Measurements from ENCODE around the gene FEN1.

DNA sequence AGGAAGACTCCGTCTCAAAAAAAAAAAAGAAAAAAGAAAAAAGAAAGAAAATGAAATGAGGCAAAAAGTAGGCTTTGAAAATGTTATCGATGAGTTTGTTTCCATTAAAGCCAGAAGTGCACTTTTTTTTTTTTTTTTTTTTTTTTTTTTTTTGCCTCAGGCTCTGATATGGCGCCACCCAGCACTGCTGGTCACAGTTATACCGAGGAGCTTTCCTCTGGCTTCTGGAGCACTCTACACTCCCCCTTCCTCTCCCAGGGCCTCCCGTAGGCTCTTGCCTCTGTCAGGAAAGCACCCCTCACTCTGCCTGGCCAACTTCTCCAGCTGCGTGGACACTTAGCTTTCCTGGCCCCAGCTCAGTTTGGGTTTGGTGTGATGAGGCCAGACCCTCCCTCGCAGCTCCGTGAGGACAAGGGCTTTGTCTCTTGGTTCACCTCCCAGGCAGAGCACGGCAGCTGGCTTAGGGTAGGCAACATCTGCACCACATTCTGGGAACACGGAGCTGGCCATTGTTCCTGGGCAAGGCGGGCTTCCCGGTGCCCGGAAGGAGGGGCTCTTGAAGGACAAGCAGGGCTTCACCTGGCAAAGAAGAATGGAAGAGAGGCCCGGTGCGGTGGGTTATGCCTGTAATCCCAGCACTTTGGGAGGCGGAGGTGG lies 52.3 kb downstream of the FEN1 start:
- TF ChIP-seq CEBPB (IDR thresholded peaks at IDR 0.05) (no peak), EGR1 (IDR thresholded peaks at IDR 0.05) (no peak), TEAD4 (IDR thresholded peaks at IDR 0.05) (no peak), CREB1 (IDR thresholded peaks at IDR 0.05; ENCODE audit: low read depth) (no peak), TCF12 (IDR thresholded peaks at IDR 0.05; ENCODE audit: low read depth) (no peak), FOXM1 (IDR thresholded peaks at IDR 0.05; ENCODE audit: borderline replicate concordance, low read depth) (no peak), TAF1 (IDR thresholded peaks at IDR 0.05; ENCODE audit: low read depth) (no peak), RAD21 (IDR thresholded peaks at IDR 0.05; ENCODE audit: low read depth) (no peak), NFIC (IDR thresholded peaks at IDR 0.05) (no peak), EP300 (IDR thresholded peaks at IDR 0.05; ENCODE audit: borderline replicate concordance) (no peak), REST (IDR thresholded peaks at IDR 0.05; ENCODE audit: low read depth) (no peak), YY1 (IDR thresholded peaks at IDR 0.05; ENCODE audit: low read depth) (no peak)
- TF ChIP-seq, protein P1, sequence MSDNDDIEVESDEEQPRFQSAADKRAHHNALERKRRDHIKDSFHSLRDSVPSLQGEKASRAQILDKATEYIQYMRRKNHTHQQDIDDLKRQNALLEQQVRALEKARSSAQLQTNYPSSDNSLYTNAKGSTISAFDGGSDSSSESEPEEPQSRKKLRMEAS (IDR thresholded peaks at IDR 0.05): no peak
- TF ChIP-seq, protein P2, sequence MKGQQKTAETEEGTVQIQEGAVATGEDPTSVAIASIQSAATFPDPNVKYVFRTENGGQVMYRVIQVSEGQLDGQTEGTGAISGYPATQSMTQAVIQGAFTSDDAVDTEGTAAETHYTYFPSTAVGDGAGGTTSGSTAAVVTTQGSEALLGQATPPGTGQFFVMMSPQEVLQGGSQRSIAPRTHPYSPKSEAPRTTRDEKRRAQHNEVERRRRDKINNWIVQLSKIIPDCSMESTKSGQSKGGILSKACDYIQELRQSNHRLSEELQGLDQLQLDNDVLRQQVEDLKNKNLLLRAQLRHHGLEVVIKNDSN (IDR thresholded peaks at IDR 0.05): no peak
